IMR-90 (cell line): Measurements from ENCODE around the gene VEZT. TPM values are rescaled to one million over a fixed set of nuclear protein-coding genes. Genes with fewer than 3 reads are reported as not detected.

ENCODE experiments used
- ATAC-seq: fragments of 200-7000 bp; cut with Tn5 transposase; 2 replicates; pipeline ENCODE4 v1.9.1; 2020; ENCODE audit warnings: low read depth, mild to moderate bottlenecking, moderate library complexity
- BruUV-seq: library from RNA; stranded (reverse); fragments of 400-500 nt; replicated peaks from 2 replicates; lab custom pipeline; 2021; lab: Mats Ljungman, UMichigan
- CTCF ChIA-PET: fragments of 300-600 bp; formaldehyde crosslinking; extraction: SDS; loops from one replicate; lab custom pipeline; 2021; ENCODE audit warnings: antibody characterized with exemption; lab: Yijun Ruan, JAX
- POLR2A ChIA-PET: fragments of 300-600 bp; sonication (Branson Sonifier 250); formaldehyde crosslinking; loops from one replicate; lab custom pipeline; 2022; ENCODE audit warnings: antibody characterized with exemption; ENCODE audit not compliant: unreplicated experiment; lab: Charles Lee
- DNase-seq: peaks from one replicate; pipeline ENCODE4 v3.0.0; 2013
- H2AFZ ChIP-seq: replicated peaks from 2 replicates; pipeline ENCODE3; 2013; ENCODE audit warnings: low read length, mild to moderate bottlenecking; ENCODE audit not compliant: poor library complexity
- H2AK5ac ChIP-seq: 2 replicates; pipeline ENCODE4 v1.6.1; 2013; ENCODE audit warnings: low read depth, low read length, inconsistent platforms
- H2AK9ac ChIP-seq: replicated peaks from 2 replicates; pipeline ENCODE3; 2013; ENCODE audit warnings: mild to moderate bottlenecking, low read depth, low read length, moderate library complexity; ENCODE audit not compliant: poor library complexity
- H2BK120ac ChIP-seq: 2 replicates; pipeline ENCODE4 v1.6.1; 2013; ENCODE audit warnings: low read depth, low read length, inconsistent platforms
- H2BK15ac ChIP-seq: 3 replicates; pipeline ENCODE4 v1.6.1; 2013; ENCODE audit warnings: low read depth, low read length, inconsistent platforms
- H2BK20ac ChIP-seq: 2 replicates; pipeline ENCODE4 v1.6.1; 2013; ENCODE audit warnings: low read depth, mild to moderate bottlenecking, inconsistent platforms, low read length, moderate library complexity
- H2BK5ac ChIP-seq: 2 replicates; pipeline ENCODE4 v1.6.1; 2013; ENCODE audit warnings: mild to moderate bottlenecking, low read depth, low read length, inconsistent platforms; ENCODE audit not compliant: poor library complexity, severe bottlenecking
- H3K14ac ChIP-seq: replicated peaks from 2 replicates; pipeline ENCODE4 v1.6.1; 2013; ENCODE audit warnings: low read depth, low read length, inconsistent platforms
- H3K18ac ChIP-seq: 2 replicates; pipeline ENCODE4 v1.6.1; 2013; ENCODE audit warnings: low read depth, low read length, control low read depth
- H3K23ac ChIP-seq: 2 replicates; pipeline ENCODE4 v1.6.1; 2013; ENCODE audit warnings: low read depth, low read length, inconsistent platforms
- H3K27ac ChIP-seq: 2 replicates; pipeline ENCODE4 v1.5.1; 2013; ENCODE audit warnings: mild to moderate bottlenecking, control low read depth, low read length; ENCODE audit not compliant: insufficient read depth
- H3K27me3 ChIP-seq: 2 replicates; pipeline ENCODE4 v1.6.1; 2013; ENCODE audit warnings: low read length; ENCODE audit not compliant: control insufficient read depth, insufficient read depth
- H3K36me3 ChIP-seq: 2 replicates; pipeline ENCODE4 v1.6.1; 2013; ENCODE audit warnings: low read length, mixed read lengths; ENCODE audit not compliant: control insufficient read depth, insufficient read depth
- H3K4ac ChIP-seq: 2 replicates; pipeline ENCODE4 v1.6.1; 2013; ENCODE audit warnings: low read depth, low read length, inconsistent platforms
- H3K4me1 ChIP-seq: 2 replicates; pipeline ENCODE4 v1.6.1; 2013; ENCODE audit warnings: low read length, mixed read lengths; ENCODE audit not compliant: control insufficient read depth, insufficient read depth
- H3K4me2 ChIP-seq: 2 replicates; pipeline ENCODE4 v1.6.1; 2013; ENCODE audit warnings: low read depth, mild to moderate bottlenecking, control low read depth, low read length, moderate library complexity
- H3K4me3 ChIP-seq: 2 replicates; pipeline ENCODE4 v1.5.1; 2013; ENCODE audit warnings: low read depth, mild to moderate bottlenecking, control low read depth, low read length, moderate library complexity; ENCODE audit not compliant: insufficient read depth
- H3K56ac ChIP-seq: 2 replicates; pipeline ENCODE4 v1.6.1; 2013; ENCODE audit warnings: low read length, inconsistent platforms; ENCODE audit not compliant: insufficient read depth; ENCODE audit errors: extremely low read depth
- H3K79me1 ChIP-seq, 2 experiments: 2 replicates each; pipeline ENCODE4 v1.6.1; 2013; ENCODE audit warnings: low read length in 2 of 2, inconsistent platforms in 1 of 2, low read depth in 1 of 2
- H3K9ac ChIP-seq: 2 replicates; pipeline ENCODE4 v1.6.1; 2013; ENCODE audit warnings: low read depth, low read length, control low read depth
- H3K9me1 ChIP-seq: 2 replicates; pipeline ENCODE4 v1.6.1; 2013; ENCODE audit warnings: low read length, inconsistent platforms; ENCODE audit not compliant: insufficient read depth
- H3K9me3 ChIP-seq: 2 replicates; pipeline ENCODE4 v1.6.1; 2013; ENCODE audit warnings: low read length; ENCODE audit not compliant: control insufficient read depth, insufficient read depth
- H4K20me1 ChIP-seq: 2 replicates; pipeline ENCODE4 v1.6.1; 2013; ENCODE audit warnings: low read length, inconsistent platforms; ENCODE audit not compliant: insufficient read depth
- H4K5ac ChIP-seq: 2 replicates; pipeline ENCODE4 v1.6.1; 2013; ENCODE audit warnings: mild to moderate bottlenecking, low read depth, low read length, control low read depth
- H4K8ac ChIP-seq, 2 experiments: 2 replicates each; pipeline ENCODE4 v1.6.1; 2013; ENCODE audit warnings: low read depth in 2 of 2, low read length in 2 of 2, control low read depth in 1 of 2, inconsistent platforms in 1 of 2
- H4K91ac ChIP-seq: 2 replicates; pipeline ENCODE4 v1.6.1; 2013; ENCODE audit warnings: low read depth, low read length, inconsistent platforms; ENCODE audit not compliant: insufficient read depth
- CEBPB ChIP-seq: IDR thresholded peaks from 2 replicates; pipeline ENCODE4 v1.6.1; 2012; ENCODE audit warnings: low read depth, low read length, improper control_type of control experiment
- ELK1 ChIP-seq: fragments of 150-350 bp; IDR thresholded peaks from 2 replicates; pipeline ENCODE4 v1.6.1; 2016; ENCODE audit warnings: low read depth, mild to moderate bottlenecking, low read length, moderate library complexity, borderline replicate concordance
- FOS ChIP-seq: fragments of 150-350 bp; IDR thresholded peaks from 2 replicates; pipeline ENCODE4 v1.6.1; 2016; ENCODE audit warnings: low read depth, low read length
- NFE2L2 ChIP-seq: fragments of 150-350 bp; IDR thresholded peaks from 2 replicates; pipeline ENCODE4 v1.6.1; 2016; ENCODE audit warnings: low read depth, mild to moderate bottlenecking, low read length
- POLR2A ChIP-seq: IDR thresholded peaks from 2 replicates; pipeline ENCODE4 v1.6.1; 2012; ENCODE audit warnings: mild to moderate bottlenecking, low read depth, low read length
- USF2 ChIP-seq: fragments of 150-350 bp; IDR thresholded peaks from 2 replicates; pipeline ENCODE4 v1.6.1; 2017; ENCODE audit warnings: mild to moderate bottlenecking, antibody characterized with exemption, low read length, low read depth
- WGBS, 2 experiments: methylation state at CpG; one replicate each; pipeline versions ENCODE4 v1.1.5 to v1.1.7; 2013; ENCODE audit warnings: missing lambda C conversion rate in 2 of 2; ENCODE audit not compliant: insufficient read length in 1 of 2; ENCODE audit errors: extremely low coverage in 2 of 2; 5-methylcytosine and 5-hydroxymethylcytosine counted together
- dilution Hi-C: fragments of 300-500 bp; cut with HindIII; formaldehyde crosslinking; loops from one replicate; pipeline ENCODE4 v1.14.3; 2018; ENCODE audit warnings: low sequenced_read_pairs; ENCODE audit not compliant: unreplicated experiment
- in situ Hi-C: fragments of 300-500 bp; cut with MboI; formaldehyde crosslinking; loops from 3 replicates; pipeline ENCODE4 v1.14.3; 2019; ENCODE audit warnings: low sequenced_read_pairs, inconsistent platforms, mixed read lengths
- intact Hi-C: fragments of 100-400 bp; cut with micrococcal nuclease; formaldehyde crosslinking; loops from 2 replicates; pipeline ENCODE4 v1.10.0; 2022
- polyA plus RNA-seq, 3 experiments: library from polyadenylated mRNA; depleted of rRNA; stranded (reverse); fragments of >200 nt; gene quantifications; 2 replicates each; pipeline ENCODE4 v1.2.3, GENCODE V29; 2012; ENCODE audit warnings: low replicate concordance in 1 of 3
- total RNA-seq: library from RNA; depleted of rRNA; stranded (reverse); fragments of >200 nt; gene quantifications from 2 replicates; pipeline ENCODE4 v1.2.3, GENCODE V29; 2012
- TF ChIP-seq, protein P1 (sequence below): conservative IDR thresholded peaks from 2 replicates; pipeline ENCODE4 v1.5.1; 2012; ENCODE audit warnings: mild to moderate bottlenecking, low read depth, low read length, improper control_type of control experiment

Gene VEZT
- total and polyA plus RNA-seq, 2 of the 4 experiments (the other 2 are of a cell fraction), result 54.5 to 90.2 TPM

- intact Hi-C loops, result no loop called here
- Histone ChIP-seq H3K9ac (no peak overlapping the region; the same call in 1 of the 2 replicates), H3K36me3 (no peaks in the 10 kb centered on the region), H4K91ac (peak overlapping the region; percentile 61; the same call in 1 of the 2 replicates), H2BK15ac (peak overlapping the region; percentile 37; the same call in 2 of the 3 replicates), H3K9me3 (no peaks in the 10 kb centered on the region), H3K23ac (peak overlapping the region; percentile 1; the same call in 1 of the 2 replicates), H3K14ac (no peak overlapping the region; the same call in 1 of the 2 replicates), H4K8ac (peak overlapping the region; percentile 3; a peak in 1 of 4 replicates), H2BK5ac (peak overlapping the region; percentile 11), H3K4me1 (peaks cover 18% of the 10 kb centered on the region), H2BK120ac (peak overlapping the region; percentile 21), H2AFZ (no peak overlapping the region), H2BK20ac (peak overlapping the region; percentile 3; the same call in 1 of the 2 replicates), H2AK9ac (no peak overlapping the region), H2AK5ac (peak overlapping the region; percentile 3; the same call in 1 of the 2 replicates), H4K5ac (peak overlapping the region; percentile 65), H3K4me3 (no peak overlapping the region), H3K27me3 (no peaks in the 10 kb centered on the region), H3K79me1 (no peaks in the 10 kb centered on the region), H3K18ac (peak overlapping the region; percentile 55), H3K27ac (peak overlapping the region; percentile 53; the same call in 1 of the 2 replicates), H3K9me1 (peaks cover 7% of the 10 kb centered on the region), H3K4me2 (no peak overlapping the region), H3K4ac (peak overlapping the region; percentile 13), H3K56ac (0 out of 2 replicates have a peak overlapping the region, but pooled peaks have one; percentile 9), H4K20me1 (no peaks in the 10 kb centered on the region)
- POLR2A ChIA-PET, result no interaction called here
- in situ Hi-C loops, result no loop called here
- dilution Hi-C loops, result no loop called here
- no CpG with 5 or more reads among the region's 1 CpG for WGBS, 2 experiments
- no peak for TF ChIP-seq ELK1
- TF ChIP-seq, protein P1, sequence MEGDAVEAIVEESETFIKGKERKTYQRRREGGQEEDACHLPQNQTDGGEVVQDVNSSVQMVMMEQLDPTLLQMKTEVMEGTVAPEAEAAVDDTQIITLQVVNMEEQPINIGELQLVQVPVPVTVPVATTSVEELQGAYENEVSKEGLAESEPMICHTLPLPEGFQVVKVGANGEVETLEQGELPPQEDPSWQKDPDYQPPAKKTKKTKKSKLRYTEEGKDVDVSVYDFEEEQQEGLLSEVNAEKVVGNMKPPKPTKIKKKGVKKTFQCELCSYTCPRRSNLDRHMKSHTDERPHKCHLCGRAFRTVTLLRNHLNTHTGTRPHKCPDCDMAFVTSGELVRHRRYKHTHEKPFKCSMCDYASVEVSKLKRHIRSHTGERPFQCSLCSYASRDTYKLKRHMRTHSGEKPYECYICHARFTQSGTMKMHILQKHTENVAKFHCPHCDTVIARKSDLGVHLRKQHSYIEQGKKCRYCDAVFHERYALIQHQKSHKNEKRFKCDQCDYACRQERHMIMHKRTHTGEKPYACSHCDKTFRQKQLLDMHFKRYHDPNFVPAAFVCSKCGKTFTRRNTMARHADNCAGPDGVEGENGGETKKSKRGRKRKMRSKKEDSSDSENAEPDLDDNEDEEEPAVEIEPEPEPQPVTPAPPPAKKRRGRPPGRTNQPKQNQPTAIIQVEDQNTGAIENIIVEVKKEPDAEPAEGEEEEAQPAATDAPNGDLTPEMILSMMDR, result no peak
- TF ChIP-seq USF2, result no peak
- TF ChIP-seq CEBPB, result no peak
- no peak for TF ChIP-seq FOS
- no peak for TF ChIP-seq POLR2A
- TF ChIP-seq NFE2L2, result no peak
- ATAC-seq, result no peak
- CTCF ChIA-PET, result interaction anchor here (0.6 to 1.0 kb wide), 3 partner anchors 15 to 107 kb away, joined by 3 to 4 read pairs (median 4); no protein-coding TSS in a partner anchor
- BruUV-seq, result no TSS peak
- DNase-seq, result peak; percentile 10
Observed at GRCh38 chr12:95319694-95320331, 102.2 kb downstream of the VEZT start.
